Pons (tissue), 1 donor: ENCODE data around the gene EML6.
A peak's percentile ranks its signal among the peaks of the same experiment; 100 is the strongest.

Source experiments
- DNase-seq: peaks from one replicate; pipeline ENCODE4 v3.0.0-alpha.2; 2016; ENCODE audit warnings: low spot score

EML6 gene

GRCh38 chr2:54879598-54880332 lies 156.3 kb downstream of the EML6 start:
- DNase-seq: peak; percentile 35

DNA sequence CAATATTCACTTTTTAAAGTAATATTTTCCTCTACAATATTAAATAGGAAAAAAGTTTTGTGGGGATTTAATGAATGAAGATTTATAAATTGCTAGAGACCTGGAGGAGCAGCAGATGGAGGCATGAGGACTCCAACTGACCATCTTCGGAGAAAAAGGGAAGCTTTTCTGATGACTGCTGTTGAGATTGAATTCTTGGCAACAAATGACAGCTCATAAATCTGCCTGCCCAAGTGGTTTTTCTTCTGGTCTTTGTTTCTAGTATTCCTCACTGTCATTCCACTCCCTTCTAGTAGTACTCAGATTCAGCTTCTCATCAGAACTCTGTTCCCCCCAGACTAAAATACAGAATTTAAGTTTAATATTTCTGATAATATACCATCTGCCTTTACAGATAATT lies 157.0 kb downstream of the EML6 start:
- peak; percentile 51 for DNase-seq

DNA sequence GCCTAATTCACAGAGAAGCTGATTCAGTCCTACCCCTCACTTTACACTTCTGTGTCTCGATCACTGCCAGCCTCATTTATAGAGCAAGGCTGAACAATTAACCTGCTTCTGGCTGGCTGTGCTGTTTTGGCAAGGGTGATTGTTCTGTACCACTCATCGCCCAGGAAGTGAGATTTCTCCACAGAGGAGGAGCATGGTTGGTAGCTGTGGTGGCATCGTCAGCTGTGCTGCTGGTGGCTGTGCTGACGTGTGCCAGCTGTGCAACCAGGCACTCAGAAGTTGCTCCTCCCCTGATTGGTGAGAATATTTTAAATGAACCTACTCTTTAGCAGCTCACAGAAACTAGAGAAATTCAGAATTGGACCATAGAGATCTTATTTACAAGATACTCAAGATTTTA lies 158.3 kb downstream of the EML6 start:
- DNase-seq: no peak

- DNase-seq: no peak
Observed at GRCh38 chr2:54885891-54886290, 162.4 kb downstream of the EML6 start.

GRCh38 chr2:54887850-54888545 lies 164.5 kb downstream of the EML6 start:
- no peak for DNase-seq

DNA sequence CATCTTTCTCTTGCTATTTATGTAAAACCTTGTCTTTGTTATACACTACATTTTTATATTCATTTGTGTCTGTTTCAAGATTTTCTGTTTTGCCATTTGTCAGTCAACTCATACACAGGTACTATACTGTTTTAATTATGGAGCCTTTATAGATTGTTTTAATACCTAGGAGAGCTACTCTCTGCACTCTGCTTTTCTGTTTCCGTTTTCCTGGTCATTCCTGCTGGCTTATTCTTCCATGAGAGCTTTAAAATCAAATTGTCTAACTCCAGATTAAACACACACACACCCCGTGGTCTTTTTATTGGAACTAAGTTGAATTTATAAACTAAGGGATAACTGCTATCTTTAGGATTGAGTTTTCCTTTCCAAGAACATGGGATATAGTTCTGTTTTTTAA lies 165.6 kb downstream of the EML6 start:
- no peak for DNase-seq

- no peak for DNase-seq
Observed at GRCh38 chr2:54891909-54892308, 168.4 kb downstream of the EML6 start.

DNA sequence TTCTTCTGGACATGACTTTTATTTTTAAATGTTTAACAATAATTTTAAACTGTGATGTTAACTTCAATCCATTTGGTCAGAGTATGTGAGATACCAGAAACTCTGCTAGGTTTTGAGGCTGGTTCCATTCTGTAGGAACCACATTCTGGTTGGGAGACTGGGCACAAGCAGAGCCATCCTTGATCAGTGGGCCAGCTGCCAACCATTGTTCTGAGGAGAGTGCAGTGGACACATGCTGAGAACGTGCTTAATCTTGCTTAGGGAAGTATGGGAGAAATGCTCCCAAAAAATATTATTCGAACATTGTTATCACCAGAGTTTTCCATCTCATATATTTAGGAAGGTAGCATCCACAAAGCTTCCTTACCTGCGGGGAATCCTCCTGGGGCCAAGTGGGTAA lies 171.0 kb downstream of the EML6 start:
- DNase-seq: no peak

DNA sequence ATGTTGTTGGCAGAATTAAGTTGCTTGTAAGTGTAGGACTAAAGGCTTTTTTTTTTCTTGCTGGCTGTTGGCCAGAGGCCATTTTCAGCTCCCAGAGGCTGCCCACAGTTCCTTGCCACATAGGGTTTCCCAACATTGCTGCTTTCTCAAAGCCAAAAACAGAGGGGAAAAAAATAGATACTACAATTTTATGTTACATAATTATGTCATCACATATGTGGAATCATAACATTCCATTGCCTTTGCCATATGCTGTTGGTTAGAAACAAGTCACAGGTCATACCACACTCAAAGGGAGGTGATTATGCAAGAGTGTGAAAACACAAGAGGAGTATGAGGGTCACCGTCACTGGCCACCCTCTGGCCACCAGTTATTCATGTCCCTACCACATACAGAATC lies 172.3 kb downstream of the EML6 start:
- no peak for DNase-seq

DNA sequence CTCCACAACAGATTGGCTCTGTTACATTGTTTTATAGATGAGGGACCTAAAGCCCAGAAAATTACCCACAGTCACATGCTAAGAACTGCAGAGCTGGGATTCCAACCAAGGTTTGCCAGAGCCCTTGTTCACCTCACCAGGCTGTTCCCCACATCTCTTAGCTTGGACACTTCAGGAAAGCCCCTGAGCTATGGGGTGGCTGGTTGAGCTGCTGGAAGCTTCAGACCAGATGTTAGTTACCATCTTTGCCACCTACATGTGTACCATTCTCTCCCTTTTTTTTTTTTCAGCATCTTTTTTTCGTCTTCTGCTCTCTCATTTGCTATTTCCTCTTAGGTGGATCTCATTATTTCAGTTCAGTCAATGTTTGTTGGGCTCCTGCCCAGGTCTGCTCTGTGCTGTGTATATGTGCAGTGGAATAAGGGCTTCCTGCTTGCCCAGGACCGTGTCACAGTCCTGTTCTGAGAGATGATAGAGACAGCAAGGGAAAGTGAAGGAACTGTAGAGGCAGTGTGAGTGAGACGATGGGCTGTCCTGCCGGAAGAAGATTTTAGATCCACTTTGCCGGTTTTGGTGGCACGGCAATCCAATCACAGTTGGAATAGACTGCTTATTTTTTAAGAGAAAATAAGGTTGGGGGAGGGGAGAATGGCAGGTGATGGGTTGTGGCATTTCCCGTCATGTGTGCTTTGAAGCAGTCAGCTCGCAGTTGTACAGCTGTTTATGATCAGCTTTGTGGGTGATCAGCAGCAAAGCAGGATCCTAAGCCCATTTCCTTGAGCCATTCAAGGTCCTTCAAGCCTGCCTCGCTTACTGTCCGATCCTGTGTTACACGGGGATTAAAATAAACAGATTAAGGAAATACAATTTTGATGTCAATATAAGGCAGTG lies 174.2 kb downstream of the EML6 start:
- no peak for DNase-seq

DNA sequence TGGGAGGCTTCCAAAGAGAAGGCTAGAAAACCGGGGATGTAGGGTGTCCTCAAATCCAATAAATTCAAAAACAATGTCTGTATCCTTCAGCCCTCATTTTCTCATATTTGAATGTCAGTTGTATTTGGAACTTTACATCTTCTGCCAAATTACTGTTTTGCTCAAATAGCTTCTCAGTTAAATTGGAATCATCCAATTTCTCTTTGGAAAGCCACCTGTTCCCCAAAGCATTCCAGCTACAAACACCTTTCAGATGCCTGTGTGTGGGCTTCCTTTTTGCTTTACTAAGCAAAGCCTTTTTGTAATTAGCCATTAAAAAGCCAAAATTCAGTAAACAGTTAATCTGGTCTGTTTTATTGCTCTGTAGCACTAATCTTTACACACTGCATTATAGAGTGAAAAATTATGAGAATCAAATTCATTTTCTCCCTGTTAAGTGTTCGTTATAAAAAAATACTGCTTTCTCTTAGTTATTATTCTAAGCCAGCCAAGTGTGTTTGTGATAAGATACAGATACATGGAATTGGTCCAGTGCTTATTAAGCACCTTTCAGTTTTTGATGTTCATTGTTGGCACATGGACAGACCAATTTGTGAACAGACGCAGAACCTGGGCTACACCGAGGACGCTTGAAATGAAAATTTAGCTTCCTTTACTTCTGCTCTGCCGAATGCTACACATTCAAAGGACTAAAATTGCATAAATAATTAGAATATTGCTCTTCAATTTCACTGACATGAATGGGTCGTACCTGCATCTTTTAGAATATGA lies 175.2 kb downstream of the EML6 start:
- no peak for DNase-seq

DNA sequence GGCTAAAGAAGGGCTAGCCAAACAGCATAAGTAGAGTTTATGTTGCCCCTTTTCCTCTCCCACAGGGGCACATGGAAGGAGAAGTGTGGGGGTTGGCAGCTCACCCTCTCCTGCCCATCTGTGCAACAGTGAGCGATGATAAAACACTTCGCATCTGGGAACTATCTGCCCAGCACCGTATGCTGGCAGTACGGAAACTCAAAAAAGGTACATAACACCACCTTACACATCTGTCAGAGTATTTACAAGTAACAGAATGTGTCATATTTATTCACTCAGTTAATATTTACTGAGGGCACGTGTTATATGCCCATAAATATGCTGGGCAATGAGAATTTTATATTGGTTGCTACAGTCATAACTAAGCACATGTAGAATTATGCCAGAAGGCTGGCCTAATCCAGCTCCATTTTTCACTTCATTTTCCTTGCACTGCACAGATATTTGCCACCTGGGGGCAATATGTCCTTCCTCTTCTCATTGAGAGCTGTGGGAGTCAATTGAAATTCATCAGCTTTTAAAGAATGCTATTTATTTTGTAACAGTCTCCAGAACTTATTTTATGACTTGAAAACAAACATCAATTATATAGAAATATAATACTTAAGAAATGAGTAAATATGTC lies 176.2 kb downstream of the EML6 start:
- peak; percentile 89 for DNase-seq

GRCh38 chr2:54901224-54901986 lies 177.9 kb downstream of the EML6 start:
- no peak for DNase-seq

GRCh38 chr2:54902763-54903162 lies 179.3 kb downstream of the EML6 start:
- no peak for DNase-seq

DNA sequence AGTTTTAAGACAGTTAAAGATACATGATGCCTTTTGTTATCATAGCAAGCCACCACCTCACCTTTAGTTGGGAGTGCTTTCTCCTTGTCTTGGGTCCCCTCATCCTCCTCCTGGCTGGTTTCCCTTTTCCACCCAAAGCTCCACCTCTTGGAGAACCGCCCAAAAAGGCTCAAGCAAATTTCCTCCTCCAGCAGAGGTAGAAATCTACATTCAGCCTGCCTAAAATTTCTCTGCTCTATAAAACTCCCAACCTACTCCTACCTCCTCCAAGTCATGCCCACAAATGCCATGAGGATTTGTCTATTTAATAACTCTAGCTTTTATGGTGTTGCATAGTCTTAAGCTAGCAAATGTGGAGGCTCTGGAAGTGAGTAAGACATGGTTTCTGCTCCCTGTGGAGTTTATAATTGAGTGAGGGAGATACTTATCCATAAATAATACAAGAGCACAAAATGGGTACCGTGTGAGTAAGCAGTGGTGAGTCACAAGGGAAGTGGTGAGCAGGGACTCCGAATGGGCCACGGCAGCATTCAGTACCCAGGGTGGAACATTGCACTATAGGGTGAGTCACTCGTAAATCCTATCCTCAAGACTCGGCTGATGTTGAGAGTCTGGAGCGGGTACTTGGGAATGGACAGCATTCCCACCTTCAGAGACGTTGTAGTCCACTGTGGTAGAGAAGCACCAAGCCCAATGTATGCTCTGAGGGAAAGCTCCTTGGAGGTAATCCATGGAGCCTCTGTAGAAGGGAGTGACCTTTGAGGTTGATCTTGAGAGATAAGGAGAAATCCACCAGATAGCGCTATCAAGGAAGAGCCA lies 180.5 kb downstream of the EML6 start:
- DNase-seq: no peak

- no peak for DNase-seq
Observed at GRCh38 chr2:54904836-54905235, 181.4 kb downstream of the EML6 start.

DNA sequence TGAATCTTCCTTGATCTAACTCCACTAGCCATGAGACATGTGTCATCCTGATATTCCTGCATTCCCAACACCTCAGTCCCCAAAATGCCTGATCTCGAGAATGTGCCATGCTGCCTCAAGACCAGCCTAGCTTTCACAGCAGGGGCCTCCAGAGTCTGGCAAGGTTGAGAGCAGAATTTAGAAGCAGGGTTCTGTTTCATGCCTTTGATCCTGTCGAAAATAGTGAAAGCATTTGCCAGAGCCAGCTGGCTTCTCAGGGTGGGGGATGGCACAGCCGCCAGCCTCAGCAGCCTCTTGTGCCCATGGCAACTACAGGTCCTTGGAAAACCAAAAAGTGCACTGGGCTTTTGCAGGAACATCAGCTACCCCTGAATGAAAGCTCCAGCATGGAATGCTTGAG lies 183.3 kb downstream of the EML6 start:
- DNase-seq: peak; percentile 47

DNA sequence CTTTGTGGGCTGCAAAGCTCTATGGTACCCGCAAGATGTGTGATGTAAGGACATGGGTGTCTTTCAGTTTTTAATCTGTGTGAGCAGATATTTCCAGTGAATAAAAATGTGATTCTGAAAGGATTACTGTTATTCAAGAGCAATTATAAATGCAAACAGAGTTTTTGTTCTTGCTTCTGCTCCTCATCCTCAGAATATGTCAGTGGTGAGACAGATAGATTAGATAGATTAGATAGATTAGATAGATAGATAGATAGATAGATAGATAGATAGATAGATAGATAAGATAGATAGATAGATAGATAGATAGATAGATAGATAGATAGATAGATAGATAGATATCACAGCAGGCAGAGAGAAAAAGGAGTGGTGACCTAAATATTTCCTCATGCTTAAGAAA lies 184.2 kb downstream of the EML6 start:
- DNase-seq: no peak

DNA sequence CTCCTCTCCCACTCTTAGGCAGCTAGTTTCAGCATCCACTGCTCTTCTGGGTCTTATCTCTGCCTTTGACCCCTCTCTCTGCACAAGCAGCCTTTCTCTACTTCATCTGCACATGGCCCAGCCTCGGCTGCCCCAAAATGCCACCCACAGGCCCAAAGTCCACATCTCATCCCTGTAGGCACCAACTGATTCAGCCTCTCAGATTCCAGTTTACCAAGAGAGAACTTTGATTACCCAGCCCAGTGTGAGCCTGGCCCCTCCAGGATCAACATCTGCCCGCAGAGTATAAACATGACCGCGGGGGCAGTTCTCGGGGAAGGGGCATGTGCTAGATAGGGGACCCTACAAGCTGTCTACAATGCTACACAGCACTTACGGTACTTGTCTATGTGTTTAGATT lies 185.1 kb downstream of the EML6 start:
- DNase-seq: no peak

GRCh38 chr2:54909001-54909400 lies 185.5 kb downstream of the EML6 start:
- DNase-seq: no peak
